Hematopoietic multipotent progenitor cell treated with erythropoietin and hydrocortisone succinate and interleukin-3 and kit ligand, for 17 days (in vitro differentiated cells): ENCODE data around the gene OCEL1.
"Not testable (repeated sequence)": the region's sequence is repeated elsewhere in the genome, so short reads cannot be mapped to it uniquely, and the experiment has no call there.

ENCODE experiments used
- DNase-seq: peaks from one replicate; pipeline ENCODE4 v3.0.0-alpha.2; 2015; ENCODE audit warnings: low spot score

OCEL1 gene

GRCh38 chr19:17226002-17226933 is at the start of gene OCEL1:
Gene OCEL1, plus strand, starts transcription at chr19:17226226. Its CDS starts 22 bp downstream, at chr19:17226248.
- DNase-seq, result peak; percentile 99

GRCh38 chr19:17178291-17178690 is 47.7 kb upstream of the OCEL1 start:
- no peak for DNase-seq

GRCh38 chr19:17180997-17181702 is 44.9 kb upstream of the OCEL1 start:
- no peak for DNase-seq

- DNase-seq, result no peak
Observed at GRCh38 chr19:17183271-17183761, 42.7 kb upstream of the OCEL1 start.

GRCh38 chr19:17183858-17184321 is 42.1 kb upstream of the OCEL1 start:
- DNase-seq, result no peak

GRCh38 chr19:17184371-17184841 is 41.6 kb upstream of the OCEL1 start:
- DNase-seq, result no peak

GRCh38 chr19:17185590-17185989 is 40.4 kb upstream of the OCEL1 start:
- no peak for DNase-seq

- not testable (repeated sequence) for DNase-seq
Observed at GRCh38 chr19:17191736-17192135, 34.3 kb upstream of the OCEL1 start.

GRCh38 chr19:17192751-17193150 is 33.3 kb upstream of the OCEL1 start:
- DNase-seq, result no peak

GRCh38 chr19:17194608-17195007 is 31.4 kb upstream of the OCEL1 start:
- no peak for DNase-seq

GRCh38 chr19:17195106-17195505 is 30.9 kb upstream of the OCEL1 start:
- no peak for DNase-seq

- no peak for DNase-seq
Observed at GRCh38 chr19:17196610-17197009, 29.4 kb upstream of the OCEL1 start.

GRCh38 chr19:17197666-17198065 is 28.4 kb upstream of the OCEL1 start:
- DNase-seq, result no peak

- DNase-seq, result no peak
Observed at GRCh38 chr19:17200408-17201079, 25.5 kb upstream of the OCEL1 start.

- peak; percentile 59 for DNase-seq
Observed at GRCh38 chr19:17202249-17202648, 23.8 kb upstream of the OCEL1 start.

- DNase-seq, result no peak
Observed at GRCh38 chr19:17202713-17203112, 23.3 kb upstream of the OCEL1 start.

GRCh38 chr19:17205237-17206140 is 20.5 kb upstream of the OCEL1 start:
- peak; percentile 78 for DNase-seq

GRCh38 chr19:17206736-17207581 is 19.1 kb upstream of the OCEL1 start:
- DNase-seq, result no peak

GRCh38 chr19:17209126-17210036 is 16.6 kb upstream of the OCEL1 start:
- DNase-seq, result peak; percentile 79
